Vagina (tissue), 2 donors: ENCODE measurements around the gene EFCAB13.

Experiments
- POLR2A ChIP-seq, 2 donors: fragments of 450-650 bp; IDR thresholded peaks; one replicate each; pipeline ENCODE4 v1.6.1; 2017; ENCODE audit warnings: antibody characterized with exemption in 2 of 2, mild to moderate bottlenecking in 2 of 2, moderate library complexity in 2 of 2
- POLR2AphosphoS5 ChIP-seq, 2 donors: sonication (generic); formaldehyde crosslinking; IDR thresholded peaks; one replicate each; pipeline ENCODE4 v1.9.0; 2017; ENCODE audit warnings: antibody characterized with exemption in 2 of 2, mild to moderate bottlenecking in 2 of 2, low read depth in 1 of 2; ENCODE audit not compliant: insufficient read depth in 1 of 2
- TF ChIP-seq, protein P1 (sequence below), 3 experiments: fragments of 450-650 bp in 2 of 3; fragments of 200-600 bp in 1 of 3; sonication (generic) in 1 of 3; IDR thresholded peaks; one replicate each; pipeline ENCODE4 v1.5.1; 2017 to 2019; ENCODE audit warnings: antibody characterized with exemption in 3 of 3, mild to moderate bottlenecking in 2 of 3, moderate library complexity in 2 of 3

GRCh38 chr17:47276444-47276843 lies 47.3 kb upstream of the EFCAB13 start:
- TF ChIP-seq, protein P1, sequence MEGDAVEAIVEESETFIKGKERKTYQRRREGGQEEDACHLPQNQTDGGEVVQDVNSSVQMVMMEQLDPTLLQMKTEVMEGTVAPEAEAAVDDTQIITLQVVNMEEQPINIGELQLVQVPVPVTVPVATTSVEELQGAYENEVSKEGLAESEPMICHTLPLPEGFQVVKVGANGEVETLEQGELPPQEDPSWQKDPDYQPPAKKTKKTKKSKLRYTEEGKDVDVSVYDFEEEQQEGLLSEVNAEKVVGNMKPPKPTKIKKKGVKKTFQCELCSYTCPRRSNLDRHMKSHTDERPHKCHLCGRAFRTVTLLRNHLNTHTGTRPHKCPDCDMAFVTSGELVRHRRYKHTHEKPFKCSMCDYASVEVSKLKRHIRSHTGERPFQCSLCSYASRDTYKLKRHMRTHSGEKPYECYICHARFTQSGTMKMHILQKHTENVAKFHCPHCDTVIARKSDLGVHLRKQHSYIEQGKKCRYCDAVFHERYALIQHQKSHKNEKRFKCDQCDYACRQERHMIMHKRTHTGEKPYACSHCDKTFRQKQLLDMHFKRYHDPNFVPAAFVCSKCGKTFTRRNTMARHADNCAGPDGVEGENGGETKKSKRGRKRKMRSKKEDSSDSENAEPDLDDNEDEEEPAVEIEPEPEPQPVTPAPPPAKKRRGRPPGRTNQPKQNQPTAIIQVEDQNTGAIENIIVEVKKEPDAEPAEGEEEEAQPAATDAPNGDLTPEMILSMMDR (IDR thresholded peaks at IDR 0.05): no peak
- TF ChIP-seq POLR2AphosphoS5 (IDR thresholded peaks at IDR 0.05; ENCODE audit: insufficient read depth in 1 of 2, low read depth in 1 of 2) (no peak), POLR2A (IDR thresholded peaks at IDR 0.05) (no peak)
